ENCODE data around the gene SLC27A5.
"Not testable (repeated sequence)": the region's sequence is repeated elsewhere in the genome, so short reads cannot be mapped to it uniquely, and the experiment has no call there.

SLC27A5 gene

GRCh38 chr19:58456111-58456510 is 55.7 kb downstream of the SLC27A5 start:
- Histone ChIP-seq H3K4me3 (replicated peaks; ENCODE audit: low read depth, low read length) (no peak overlapping the region), H3K27me3 (replicated peaks; ENCODE audit: control insufficient read depth, insufficient read depth, low read length) (no peaks in the 10 kb centered on the region), H3K36me3 (ENCODE audit: control insufficient read depth, insufficient read depth, low read length) (peaks cover 17% of the 10 kb centered on the region)
- TF ChIP-seq CTCF (IDR thresholded peaks at IDR 0.05; ENCODE audit: insufficient read depth, low read length, poor library complexity, severe bottlenecking), result no peak
- DNase-seq (ENCODE audit: extremely low read depth, insufficient read length), result no peak

DNA sequence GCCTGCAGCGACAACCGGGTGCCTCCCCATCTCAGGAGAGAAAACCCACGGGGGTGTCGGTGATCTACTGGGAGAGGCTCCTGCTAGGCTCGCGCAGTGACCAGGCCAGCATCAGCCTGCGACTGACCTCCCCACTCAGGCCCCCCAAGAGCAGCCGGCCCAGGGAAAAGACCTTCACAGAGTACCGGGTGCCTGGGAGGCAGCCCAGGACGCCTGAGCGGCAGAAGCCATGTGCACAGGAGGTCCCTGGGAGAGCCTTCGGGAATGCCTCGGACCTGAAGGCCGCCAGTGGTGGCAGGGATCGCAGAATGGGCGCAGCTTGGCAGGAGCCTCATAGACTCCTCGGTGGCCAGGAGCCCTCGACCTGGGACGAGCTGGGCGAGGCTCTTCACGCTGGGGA is 56.5 kb downstream of the SLC27A5 start:
- Histone ChIP-seq H3K36me3 (ENCODE audit: control insufficient read depth, insufficient read depth, low read length) (peaks cover 17% of the 10 kb centered on the region), H3K27me3 (replicated peaks; ENCODE audit: control insufficient read depth, insufficient read depth, low read length) (no peaks in the 10 kb centered on the region), H3K4me3 (replicated peaks; ENCODE audit: low read depth, low read length) (no peak overlapping the region)
- no peak for TF ChIP-seq CTCF (IDR thresholded peaks at IDR 0.05; ENCODE audit: insufficient read depth, low read length, poor library complexity, severe bottlenecking)
- no peak for DNase-seq (ENCODE audit: extremely low read depth, insufficient read length)

GRCh38 chr19:58453743-58454142 is 58.0 kb downstream of the SLC27A5 start:
- H3K36me3 ChIP-seq (ENCODE audit: control insufficient read depth, insufficient read depth, low read length), result peaks cover 17% of the 10 kb centered on the region
- TF ChIP-seq CTCF (IDR thresholded peaks at IDR 0.05; ENCODE audit: insufficient read depth, low read length, poor library complexity, severe bottlenecking), result no peak
- H3K27me3 ChIP-seq (replicated peaks; ENCODE audit: control insufficient read depth, insufficient read depth, low read length), result no peaks in the 10 kb centered on the region
- no peak overlapping the region for H3K4me3 ChIP-seq (replicated peaks; ENCODE audit: low read depth, low read length)
- DNase-seq (ENCODE audit: extremely low read depth, insufficient read length), result no peak

DNA sequence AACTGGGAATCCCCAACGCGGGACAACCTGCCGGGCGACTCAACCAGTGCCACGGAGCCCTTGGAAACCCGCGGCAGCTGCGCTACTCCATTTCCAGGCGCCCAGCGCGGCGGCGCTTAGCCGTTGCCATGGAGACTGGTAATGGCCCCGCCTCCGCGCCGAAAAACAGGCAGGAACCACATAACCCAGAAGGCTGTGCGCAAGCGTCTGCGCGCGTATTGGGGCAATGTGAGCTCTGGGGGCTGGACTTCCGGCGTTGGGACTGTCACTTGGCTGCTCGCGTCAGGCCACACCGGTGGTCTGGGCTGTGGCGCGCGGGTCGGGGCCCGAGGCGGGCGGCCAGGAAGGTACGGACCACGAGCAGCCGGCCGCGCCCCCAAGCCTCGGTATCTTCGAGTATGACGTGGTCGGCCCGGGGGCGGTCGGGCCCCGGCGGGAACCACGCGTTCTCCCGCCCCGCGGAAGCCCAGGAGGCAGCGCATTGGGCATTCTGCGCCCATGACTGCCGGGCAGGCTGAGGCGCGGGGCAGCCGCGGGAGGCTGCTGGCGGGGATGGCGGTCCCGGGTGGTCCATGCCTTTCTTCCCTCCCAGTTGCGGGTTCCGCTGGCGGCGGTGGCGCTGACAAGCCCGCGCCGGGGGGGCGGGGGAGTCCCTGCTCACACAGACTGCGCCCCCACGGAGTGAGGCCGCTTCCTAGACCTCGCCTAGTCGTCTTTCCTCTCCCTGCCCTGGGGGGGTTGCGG is 60.3 kb downstream of the SLC27A5 start, which contains the start of gene ZNF324B:
ZNF324B (plus strand) TSS at position 265 of the 744 bp plus-strand sequence. CDS start 2,080 bp downstream, outside the sequence.
- H3K27me3 ChIP-seq (replicated peaks; ENCODE audit: control insufficient read depth, insufficient read depth, low read length), result no peaks in the 10 kb centered on the region
- no peak for TF ChIP-seq CTCF (IDR thresholded peaks at IDR 0.05; ENCODE audit: insufficient read depth, low read length, poor library complexity, severe bottlenecking)
- H3K4me3 ChIP-seq (replicated peaks; ENCODE audit: low read depth, low read length), result peak within 1 kb of the TSS; percentile 94
- peak; percentile 91 for DNase-seq (ENCODE audit: extremely low read depth, insufficient read length)
- H3K36me3 ChIP-seq (ENCODE audit: control insufficient read depth, insufficient read depth, low read length), result peaks cover 10% of the 10 kb centered on the region

DNA sequence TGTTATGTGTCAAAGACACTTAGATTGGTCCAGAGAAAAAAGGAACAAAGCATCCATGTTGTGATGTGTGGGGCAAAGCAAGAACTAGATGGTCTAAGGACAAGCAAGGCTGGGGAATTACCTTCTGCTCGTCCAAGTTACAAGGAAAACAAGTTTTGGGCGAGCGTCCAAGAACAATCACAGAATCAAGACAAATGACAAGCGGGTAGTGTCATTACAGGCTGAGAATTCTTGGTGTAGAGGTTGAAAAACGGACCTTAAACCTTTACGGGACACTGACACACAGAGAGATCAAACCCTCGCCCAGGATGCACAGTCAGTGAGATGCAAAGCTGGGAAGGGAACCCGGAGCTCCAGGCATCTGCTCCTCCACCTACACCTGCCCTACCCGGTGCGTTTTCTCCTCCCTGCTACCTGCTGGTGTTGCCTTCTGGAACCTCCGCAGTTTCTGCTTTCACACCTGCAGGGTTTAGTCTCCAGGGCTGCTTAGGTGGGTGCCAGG is 60.9 kb downstream of the SLC27A5 start:
- H3K4me3 ChIP-seq (replicated peaks; ENCODE audit: low read depth, low read length), result peak overlapping the region; percentile 94
- DNase-seq (ENCODE audit: extremely low read depth, insufficient read length), result no peak
- no peaks in the 10 kb centered on the region for H3K27me3 ChIP-seq (replicated peaks; ENCODE audit: control insufficient read depth, insufficient read depth, low read length)
- H3K36me3 ChIP-seq (ENCODE audit: control insufficient read depth, insufficient read depth, low read length), result peaks cover 7% of the 10 kb centered on the region
- no peak for TF ChIP-seq CTCF (IDR thresholded peaks at IDR 0.05; ENCODE audit: insufficient read depth, low read length, poor library complexity, severe bottlenecking)

DNA sequence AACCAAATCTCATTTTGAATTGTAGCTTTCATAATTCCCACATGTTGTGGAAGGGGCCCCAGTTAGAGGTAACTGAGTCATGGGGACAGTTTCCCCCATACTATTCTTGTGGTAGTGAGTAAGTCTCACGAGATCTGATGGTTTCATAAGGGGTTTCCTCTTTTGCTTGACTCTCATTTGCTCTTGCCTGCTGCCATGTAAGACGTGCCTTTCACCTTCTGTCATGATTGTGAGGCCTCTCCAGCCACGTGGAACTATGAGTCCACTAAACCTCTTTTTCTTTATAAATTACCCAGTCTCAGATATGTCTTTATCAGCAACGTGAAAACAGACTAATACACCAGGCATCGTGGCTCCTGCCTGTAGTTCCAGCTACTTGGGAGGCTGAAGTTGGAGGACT is 61.8 kb downstream of the SLC27A5 start:
- not testable (repeated sequence) for H3K36me3 ChIP-seq (ENCODE audit: control insufficient read depth, insufficient read depth, low read length); H3K27me3 ChIP-seq (replicated peaks; ENCODE audit: control insufficient read depth, insufficient read depth, low read length); DNase-seq (ENCODE audit: extremely low read depth, insufficient read length); H3K4me3 ChIP-seq (replicated peaks; ENCODE audit: low read depth, low read length)

DNA sequence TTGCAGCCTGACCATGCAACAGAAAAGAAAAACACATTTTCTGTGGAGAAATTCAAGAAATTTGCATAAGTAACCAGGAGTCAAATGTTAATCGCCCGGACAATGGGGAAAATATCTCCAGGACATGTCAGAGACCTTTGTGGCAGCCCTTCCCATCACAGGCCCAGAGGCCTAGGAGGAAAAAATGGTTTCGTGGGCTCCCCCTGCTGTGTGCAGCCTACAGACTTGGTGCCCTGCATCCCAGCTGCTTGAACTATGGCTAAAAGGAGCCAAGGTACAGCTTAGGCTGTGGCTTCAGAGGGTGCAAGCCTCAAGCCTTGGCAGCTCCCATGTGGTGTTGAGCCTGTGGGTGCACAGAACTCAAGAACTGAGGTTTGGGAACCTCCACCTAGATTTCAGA is 62.9 kb downstream of the SLC27A5 start:
- H3K4me3 ChIP-seq (replicated peaks; ENCODE audit: low read depth, low read length); DNase-seq (ENCODE audit: extremely low read depth, insufficient read length): not testable (repeated sequence)

More for the DNA sequence above, 62.9 kb downstream of the SLC27A5 start:
- H3K36me3 ChIP-seq (ENCODE audit: control insufficient read depth, insufficient read depth, low read length); H3K27me3 ChIP-seq (replicated peaks; ENCODE audit: control insufficient read depth, insufficient read depth, low read length): not testable (repeated sequence)
